Spinal cord (tissue), 10 donors: ENCODE measurements around the gene CSF1. TPM values are rescaled to one million over a fixed set of nuclear protein-coding genes. Genes with fewer than 3 reads are reported as not detected.
"Not testable (repeated sequence)": the region's sequence is repeated elsewhere in the genome, so short reads cannot be mapped to it uniquely, and the experiment has no call there.

Experiments
- DNase-seq, 6 donors: peaks; one replicate each; pipeline versions ENCODE4 v3.0.0 to v3.0.0-alpha.2; 2013 to 2015; ENCODE audit warnings: low spot score in 6 of 6, low read depth in 4 of 6
- H3K27ac ChIP-seq: one replicate; pipeline ENCODE4 v1.5.1; 2013; ENCODE audit warnings: low read depth, low read length, control low read depth
- H3K27me3 ChIP-seq: one replicate; pipeline ENCODE4 v1.6.1; 2013; ENCODE audit warnings: low read length; ENCODE audit not compliant: control insufficient read depth, insufficient read depth
- H3K36me3 ChIP-seq: one replicate; pipeline ENCODE4 v1.6.1; 2013; ENCODE audit warnings: low read length; ENCODE audit not compliant: control insufficient read depth, insufficient read depth
- H3K4me1 ChIP-seq: one replicate; pipeline ENCODE4 v1.6.1; 2013; ENCODE audit warnings: low read length; ENCODE audit not compliant: control insufficient read depth, insufficient read depth
- H3K4me3 ChIP-seq: one replicate; pipeline ENCODE4 v1.5.1; 2013; ENCODE audit warnings: low read depth, low read length, control low read depth
- H3K9me3 ChIP-seq: one replicate; pipeline ENCODE4 v1.6.1; 2013; ENCODE audit warnings: low read length; ENCODE audit not compliant: control insufficient read depth, insufficient read depth
- WGBS: methylation state at CpG from one replicate; pipeline ENCODE4 v1.1.5; 2013; ENCODE audit warnings: missing lambda C conversion rate; ENCODE audit not compliant: insufficient coverage; 5-methylcytosine and 5-hydroxymethylcytosine counted together
- polyA plus RNA-seq, 2 donors: library from polyadenylated mRNA; unstranded; fragments of 120-200 nt; gene quantifications; one replicate each; pipeline ENCODE4 v1.2.1, GENCODE V29; 2013; ENCODE audit not compliant: insufficient read length in 2 of 2
- total RNA-seq, 2 donors: library from RNA; depleted of rRNA in 1 of 2; stranded (reverse); fragments of 120-200 nt in 1 of 2; fragments of >200 nt in 1 of 2; gene quantifications; one replicate each; pipeline versions ENCODE4 v1.2.3 to v1.2.4, GENCODE V29; 2013 to 2014
- donor health status: healthy.

The CSF1 gene
- total and polyA plus RNA-seq, 4 donors: 13.1 to 22.9 (median 17.3) TPM

- WGBS: 96% methylated on average over 5 of the region's 6 CpGs
- H3K4me3 ChIP-seq: no peak overlapping the region
- peaks cover 16% of the 10 kb centered on the region for H3K4me1 ChIP-seq
- DNase-seq: no peak
- no peaks in the 10 kb centered on the region for H3K27me3 ChIP-seq
- no peaks in the 10 kb centered on the region for H3K9me3 ChIP-seq
- H3K36me3 ChIP-seq: peaks cover 57% of the 10 kb centered on the region
- H3K27ac ChIP-seq: no peak overlapping the region
Measured at GRCh38 chr1:109917768-109918606, 7.3 kb downstream of the CSF1 start.

DNA sequence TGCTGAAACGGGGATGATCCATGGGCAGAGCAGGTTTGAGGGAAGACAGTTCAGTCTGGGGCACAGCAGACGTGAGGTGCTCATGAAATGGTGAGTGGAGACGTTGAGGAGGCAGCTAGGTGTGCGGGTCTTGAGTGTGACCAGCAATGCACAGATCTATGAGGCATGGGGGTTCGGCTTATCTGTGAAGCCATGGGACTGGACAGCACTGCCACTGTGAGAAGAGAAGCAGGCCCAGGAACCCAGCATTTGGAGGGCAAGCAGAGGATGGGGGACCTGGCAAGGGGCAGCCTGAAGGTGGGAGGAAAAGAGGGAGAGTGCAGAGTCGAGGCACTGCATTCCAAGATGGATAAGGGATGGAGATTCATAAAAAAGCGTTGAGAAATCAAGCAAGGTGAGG lies 8.0 kb downstream of the CSF1 start:
- H3K4me3 ChIP-seq: no peak overlapping the region
- no peak overlapping the region for H3K27ac ChIP-seq
- H3K4me1 ChIP-seq: peaks cover 10% of the 10 kb centered on the region
- H3K27me3 ChIP-seq: no peaks in the 10 kb centered on the region
- 94% methylated on average over 7 of the region's 7 CpGs for WGBS
- peaks cover 60% of the 10 kb centered on the region for H3K36me3 ChIP-seq
- H3K9me3 ChIP-seq: no peaks in the 10 kb centered on the region
- no peak for DNase-seq

DNA sequence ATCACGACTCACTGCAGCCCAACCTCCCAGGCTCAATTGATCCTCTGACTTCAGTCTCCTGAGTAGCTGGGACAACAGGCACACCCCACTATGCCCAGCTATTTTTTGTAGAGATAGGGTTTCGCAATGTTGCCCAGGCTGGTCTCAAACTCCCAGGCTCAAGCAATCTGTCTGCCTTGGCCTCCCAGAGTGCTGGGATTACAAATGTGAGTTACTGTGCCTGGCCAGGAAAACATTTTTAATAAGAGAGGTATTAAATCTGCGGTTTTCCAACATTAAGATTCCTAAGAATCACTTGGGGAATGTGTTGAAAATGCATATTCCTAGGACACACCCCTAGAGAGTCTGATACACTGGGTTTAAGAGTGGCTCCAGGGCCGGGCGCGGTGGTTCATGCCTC lies 8.7 kb downstream of the CSF1 start:
- Histone ChIP-seq H3K9me3 (no peaks in the 10 kb centered on the region), H3K27me3 (no peaks in the 10 kb centered on the region), H3K4me1 (peaks cover 7% of the 10 kb centered on the region), H3K4me3 (no peak overlapping the region), H3K27ac (no peak overlapping the region), H3K36me3 (peaks cover 66% of the 10 kb centered on the region)
- 100% methylated on average over 4 of the region's 6 CpGs for WGBS
- no peak for DNase-seq

- DNase-seq, H3K4me1 ChIP-seq, H3K27ac ChIP-seq, H3K9me3 ChIP-seq, H3K4me3 ChIP-seq, H3K27me3 ChIP-seq: not testable (repeated sequence)
- 95% methylated on average over 10 of the region's 10 CpGs for WGBS
- H3K36me3 ChIP-seq: peaks cover 70% of the 10 kb centered on the region
Measured at GRCh38 chr1:109920391-109920790, 9.7 kb downstream of the CSF1 start.

- Histone ChIP-seq H3K36me3 (peaks cover 71% of the 10 kb centered on the region), H3K4me3 (no peak overlapping the region), H3K9me3 (no peaks in the 10 kb centered on the region), H3K27me3 (no peaks in the 10 kb centered on the region), H3K4me1 (peaks cover 4% of the 10 kb centered on the region), H3K27ac (no peak overlapping the region)
- no peak for DNase-seq
- 87% methylated on average over 8 of the region's 8 CpGs for WGBS
Measured at GRCh38 chr1:109922326-109922725, 11.7 kb downstream of the CSF1 start.

DNA sequence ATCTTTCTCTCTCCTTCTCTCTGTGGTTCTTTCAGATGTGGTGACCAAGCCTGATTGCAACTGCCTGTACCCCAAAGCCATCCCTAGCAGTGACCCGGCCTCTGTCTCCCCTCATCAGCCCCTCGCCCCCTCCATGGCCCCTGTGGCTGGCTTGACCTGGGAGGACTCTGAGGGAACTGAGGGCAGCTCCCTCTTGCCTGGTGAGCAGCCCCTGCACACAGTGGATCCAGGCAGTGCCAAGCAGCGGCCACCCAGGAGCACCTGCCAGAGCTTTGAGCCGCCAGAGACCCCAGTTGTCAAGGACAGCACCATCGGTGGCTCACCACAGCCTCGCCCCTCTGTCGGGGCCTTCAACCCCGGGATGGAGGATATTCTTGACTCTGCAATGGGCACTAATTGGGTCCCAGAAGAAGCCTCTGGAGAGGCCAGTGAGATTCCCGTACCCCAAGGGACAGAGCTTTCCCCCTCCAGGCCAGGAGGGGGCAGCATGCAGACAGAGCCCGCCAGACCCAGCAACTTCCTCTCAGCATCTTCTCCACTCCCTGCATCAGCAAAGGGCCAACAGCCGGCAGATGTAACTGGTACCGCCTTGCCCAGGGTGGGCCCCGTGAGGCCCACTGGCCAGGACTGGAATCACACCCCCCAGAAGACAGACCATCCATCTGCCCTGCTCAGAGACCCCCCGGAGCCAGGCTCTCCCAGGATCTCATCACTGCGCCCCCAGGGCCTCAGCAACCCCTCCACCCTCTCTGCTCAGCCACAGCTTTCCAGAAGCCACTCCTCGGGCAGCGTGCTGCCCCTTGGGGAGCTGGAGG lies 12.7 kb downstream of the CSF1 start:
- WGBS: 56% methylated on average over 17 of the region's 17 CpGs
- Histone ChIP-seq H3K36me3 (peaks cover 68% of the 10 kb centered on the region), H3K4me3 (no peak overlapping the region), H3K4me1 (peaks cover 14% of the 10 kb centered on the region), H3K9me3 (no peaks in the 10 kb centered on the region), H3K27me3 (no peaks in the 10 kb centered on the region), H3K27ac (no peak overlapping the region)
- peak in 1 of 6 donors; percentile 20 for DNase-seq

GRCh38 chr1:109923946-109924275 lies 13.3 kb downstream of the CSF1 start:
- H3K4me3 ChIP-seq: no peak overlapping the region

DNA sequence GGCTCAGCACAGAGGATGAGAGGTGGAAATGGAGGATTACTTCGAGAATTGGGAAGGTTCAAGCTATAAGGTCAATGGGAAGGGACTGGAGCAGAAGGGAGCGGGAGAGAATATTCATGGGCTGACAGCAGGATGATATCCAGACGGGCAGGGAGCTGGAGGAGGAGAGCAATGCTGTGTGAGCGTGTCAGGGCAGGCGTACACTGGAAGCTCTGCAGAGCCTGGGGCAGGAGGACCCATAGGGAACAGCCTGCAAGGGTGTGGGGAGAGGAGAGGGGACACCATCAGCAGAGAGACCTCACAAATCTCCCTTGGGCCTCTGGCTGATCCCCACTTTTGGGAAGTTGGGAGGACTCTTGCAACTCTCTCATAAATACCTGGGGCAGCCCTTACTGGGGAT lies 13.7 kb downstream of the CSF1 start:
- no peak for DNase-seq
- H3K27me3 ChIP-seq: no peaks in the 10 kb centered on the region
- WGBS: 79% methylated on average over 5 of the region's 5 CpGs
- no peaks in the 10 kb centered on the region for H3K9me3 ChIP-seq
- H3K4me1 ChIP-seq: peaks cover 24% of the 10 kb centered on the region
- H3K4me3 ChIP-seq: no peak overlapping the region
- peaks cover 69% of the 10 kb centered on the region for H3K36me3 ChIP-seq
- no peak overlapping the region for H3K27ac ChIP-seq

More at GRCh38 chr1:109923946-109924275, 13.3 kb downstream of the CSF1 start:
- no peak for DNase-seq
- H3K9me3 ChIP-seq: no peaks in the 10 kb centered on the region
- WGBS: 76% methylated on average over 11 of the region's 12 CpGs
- H3K27me3 ChIP-seq: no peaks in the 10 kb centered on the region
- peaks cover 68% of the 10 kb centered on the region for H3K36me3 ChIP-seq
- no peak overlapping the region for H3K27ac ChIP-seq
- H3K4me1 ChIP-seq: peaks cover 20% of the 10 kb centered on the region

- no peak for DNase-seq
- H3K4me1 ChIP-seq: peaks cover 34% of the 10 kb centered on the region
- H3K27ac ChIP-seq: no peak overlapping the region
- H3K9me3 ChIP-seq: no peaks in the 10 kb centered on the region
- WGBS: 88% methylated on average over 8 of the region's 8 CpGs
- no peak overlapping the region for H3K4me3 ChIP-seq
- peaks cover 70% of the 10 kb centered on the region for H3K36me3 ChIP-seq
- no peaks in the 10 kb centered on the region for H3K27me3 ChIP-seq
Measured at GRCh38 chr1:109925159-109925990, 14.7 kb downstream of the CSF1 start.
